HPDE6-E6E7 (cell line): ENCODE results near the gene NATD1.
"Not testable (repeated sequence)": the region's sequence is repeated elsewhere in the genome, so short reads cannot be mapped to it uniquely, and the experiment has no call there.

Experiments used
- DNase-seq: peaks from one replicate; pipeline ENCODE4 v3.0.0; 2011; ENCODE audit warnings: missing footprints; ENCODE audit errors: extremely low spot score

NATD1 gene

DNA sequence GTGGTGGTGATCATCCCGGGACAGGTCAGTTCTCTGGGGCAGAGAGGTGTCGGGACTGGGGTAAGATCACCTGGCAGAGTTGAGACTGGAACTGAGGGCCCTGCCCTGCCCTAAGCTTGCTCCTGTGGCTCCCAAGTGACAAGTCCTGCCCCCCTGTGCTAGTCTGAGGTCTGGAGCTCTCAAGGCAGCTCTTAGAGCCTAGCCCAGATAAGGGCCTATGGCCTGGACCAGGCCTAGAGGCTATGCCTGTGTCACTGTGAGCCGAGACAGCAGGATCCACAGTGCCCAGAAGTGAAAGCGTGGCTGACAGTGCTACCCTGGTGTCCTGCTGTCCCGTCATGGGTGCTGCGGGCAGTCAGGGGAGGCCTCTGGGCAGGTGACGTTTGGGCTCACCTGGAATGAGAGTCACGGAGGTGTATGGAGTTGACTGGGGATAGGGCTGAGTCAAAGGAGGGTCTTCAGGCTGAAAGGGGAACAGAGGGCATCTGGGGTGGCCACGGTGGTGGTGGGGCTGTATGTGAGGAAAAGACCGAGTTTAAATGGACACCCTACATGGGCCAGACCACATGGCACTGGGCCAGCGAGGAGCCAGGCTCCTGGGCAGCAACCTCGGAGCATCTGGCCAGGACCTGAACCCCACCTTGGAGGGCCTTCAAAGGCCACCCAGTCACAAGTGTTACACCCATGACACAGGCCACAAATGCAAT is 5.5 kb downstream of the NATD1 start:
- DNase-seq = no peak

DNA sequence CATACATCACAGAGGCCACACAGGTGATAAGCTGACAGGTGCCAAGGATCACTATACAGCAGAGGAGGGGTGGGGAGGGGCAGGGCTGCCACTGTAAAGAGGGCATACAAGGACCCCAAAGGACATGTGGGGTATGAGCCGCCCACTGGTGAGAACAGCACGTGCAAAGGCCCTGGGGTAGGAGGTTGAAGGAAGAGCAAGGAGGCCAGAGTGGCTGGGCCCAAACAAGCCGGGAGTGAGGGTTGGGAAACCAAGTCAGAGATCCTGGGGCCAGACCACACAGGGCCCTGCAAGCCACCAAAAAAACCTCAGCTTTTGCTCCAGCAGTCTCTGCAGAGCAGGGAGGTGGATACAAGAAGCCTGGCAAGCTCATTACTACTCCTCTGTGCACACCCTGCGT is 6.5 kb downstream of the NATD1 start:
- no peak for DNase-seq

DNA sequence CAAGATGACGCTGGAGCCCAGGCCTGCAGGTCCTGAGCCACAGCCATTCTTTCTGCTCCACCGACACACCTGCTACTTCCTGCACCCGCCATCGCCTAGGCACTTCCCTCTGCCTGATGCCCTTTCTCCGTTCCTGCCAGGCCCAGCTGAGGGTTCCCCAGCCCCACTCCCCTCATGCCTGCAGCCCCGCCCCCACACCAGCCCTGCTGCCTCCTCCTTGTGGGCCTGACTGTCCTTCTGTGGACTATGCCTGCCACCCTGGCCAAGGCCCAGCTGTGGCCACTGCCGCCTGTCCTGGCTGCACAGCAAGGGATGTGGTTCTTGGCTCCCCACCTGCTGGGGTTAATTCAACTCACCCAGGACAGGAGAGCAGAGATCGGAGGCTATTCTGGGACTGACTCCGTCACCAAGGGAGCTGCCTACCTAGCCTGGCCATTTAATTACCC is 7.5 kb downstream of the NATD1 start:
- no peak for DNase-seq

DNA sequence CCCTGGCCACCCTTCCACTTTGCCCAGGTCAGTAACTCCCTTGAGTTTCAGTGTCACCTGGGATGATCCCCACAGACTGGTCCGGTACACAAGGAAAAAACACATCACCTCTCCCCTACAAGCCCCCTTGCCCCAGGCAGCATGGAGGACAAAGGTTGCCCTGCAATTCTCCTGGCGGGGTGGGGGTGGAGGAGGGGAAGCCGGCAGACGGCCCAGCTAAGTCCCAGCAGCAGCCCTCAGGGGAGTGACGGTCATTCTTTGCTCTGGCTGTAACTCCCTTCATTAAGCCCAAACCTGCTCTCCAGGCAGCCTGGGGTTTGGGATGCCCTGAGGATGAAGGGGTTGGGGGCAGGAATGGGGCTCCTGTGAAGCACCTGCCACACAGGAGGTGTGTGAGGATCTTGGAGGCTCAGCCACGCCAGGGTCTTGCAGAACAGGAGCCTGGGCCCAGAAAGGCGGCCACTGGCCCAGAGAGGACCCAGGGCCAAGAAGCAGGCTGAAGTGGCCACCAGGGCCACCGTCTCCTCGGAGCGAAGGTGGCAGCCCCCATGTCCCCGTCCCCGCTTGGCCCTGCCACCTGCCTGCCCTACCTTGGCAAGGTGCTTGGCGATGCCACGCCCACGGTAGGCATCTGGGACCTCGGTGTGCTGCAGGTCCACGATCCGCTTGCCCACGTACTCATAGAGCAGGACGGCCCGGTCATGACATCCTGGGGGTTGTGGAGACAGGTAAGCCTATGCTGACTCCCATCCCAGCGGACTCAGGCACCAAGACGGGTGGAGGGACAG is 9.5 kb downstream of the NATD1 start:
- DNase-seq = no peak

DNA sequence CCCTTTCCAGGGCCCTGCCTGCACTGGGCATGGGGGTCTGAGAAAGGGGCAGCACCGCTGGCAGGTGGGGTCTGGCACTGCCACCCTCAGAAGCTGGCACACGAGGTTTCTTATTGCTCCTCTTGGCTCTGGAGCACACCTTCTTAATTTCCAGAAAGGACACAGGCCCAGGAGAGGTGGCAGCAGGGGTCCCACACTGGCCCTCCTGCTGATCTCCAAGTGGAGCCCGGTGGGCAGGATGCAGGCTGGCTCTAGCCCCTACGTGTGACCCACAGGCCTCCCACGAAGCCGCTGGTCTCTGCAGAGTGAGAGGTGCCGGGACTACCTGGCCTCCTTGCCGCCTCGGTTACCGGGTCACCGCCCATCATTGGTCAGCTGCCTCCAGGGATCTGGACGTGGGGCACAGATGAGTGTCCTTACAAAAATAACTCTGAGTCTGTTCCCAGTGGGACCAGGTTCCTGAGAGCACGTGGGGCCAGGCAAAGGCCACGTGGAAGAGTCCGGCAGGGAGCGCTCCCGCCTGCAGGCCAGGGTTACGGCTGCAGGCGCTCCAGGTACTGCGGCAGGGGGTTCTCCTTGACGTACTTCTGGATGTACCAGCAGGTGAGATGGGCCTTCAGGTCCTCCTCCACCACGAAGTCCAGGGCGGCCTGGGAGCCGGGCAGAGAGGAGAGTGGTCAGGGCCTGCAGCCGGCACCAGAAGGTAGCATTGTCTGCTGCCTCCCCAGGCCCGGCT is 10.3 kb downstream of the NATD1 start:
- no peak for DNase-seq

DNA sequence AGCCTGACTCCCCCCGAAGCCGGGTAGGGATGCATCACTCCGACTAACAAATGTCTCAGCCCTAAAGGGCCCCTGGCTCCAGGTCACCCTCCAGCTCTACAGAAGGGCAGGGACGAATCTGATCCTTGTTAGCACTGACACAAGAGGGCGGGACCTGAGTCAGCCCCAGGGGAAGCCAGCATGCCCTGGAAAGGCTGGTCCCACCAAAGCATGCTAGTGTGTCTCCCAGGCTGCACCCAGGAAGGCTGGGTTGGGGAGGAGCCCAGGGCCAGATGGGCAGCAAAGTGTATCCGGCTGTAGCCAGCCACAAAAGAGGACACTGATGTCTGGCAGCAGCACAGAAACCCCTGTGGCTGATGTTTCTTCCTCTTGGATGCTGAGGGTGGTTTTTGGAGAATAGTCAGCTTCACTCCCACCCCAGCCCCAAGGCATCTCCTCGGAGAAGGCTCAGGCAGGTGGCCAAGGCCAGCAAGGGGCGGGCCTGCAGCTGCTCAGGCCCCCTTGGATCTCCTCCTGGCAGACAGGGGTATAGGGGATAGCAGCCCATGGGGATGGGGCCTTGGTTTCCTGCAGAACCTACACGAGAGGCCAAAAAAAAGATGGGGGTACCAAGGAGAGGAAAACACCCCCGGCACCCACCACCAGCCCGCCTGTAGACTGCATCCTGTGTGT is 11.0 kb downstream of the NATD1 start:
- no peak for DNase-seq

DNA sequence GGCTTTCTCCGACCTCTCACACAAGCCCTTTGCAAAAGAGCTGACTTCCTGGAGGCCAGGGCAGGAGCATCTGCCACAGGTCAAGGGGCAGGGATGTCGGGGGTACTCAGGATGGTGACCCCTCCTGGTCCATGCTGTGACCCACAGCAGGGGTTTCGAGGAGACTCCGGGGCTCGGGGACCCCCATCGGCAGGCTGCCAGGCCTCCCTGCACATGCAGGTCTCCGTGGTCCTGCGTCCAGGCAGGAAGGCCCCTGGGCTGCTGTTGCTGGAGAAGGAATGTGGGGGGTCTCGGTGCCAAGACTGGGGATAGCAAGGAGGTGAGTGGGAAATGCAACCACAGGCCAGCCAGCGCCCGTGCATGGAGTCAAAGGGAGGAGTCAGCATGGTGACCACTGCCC is 11.6 kb downstream of the NATD1 start:
- no peak for DNase-seq

DNA sequence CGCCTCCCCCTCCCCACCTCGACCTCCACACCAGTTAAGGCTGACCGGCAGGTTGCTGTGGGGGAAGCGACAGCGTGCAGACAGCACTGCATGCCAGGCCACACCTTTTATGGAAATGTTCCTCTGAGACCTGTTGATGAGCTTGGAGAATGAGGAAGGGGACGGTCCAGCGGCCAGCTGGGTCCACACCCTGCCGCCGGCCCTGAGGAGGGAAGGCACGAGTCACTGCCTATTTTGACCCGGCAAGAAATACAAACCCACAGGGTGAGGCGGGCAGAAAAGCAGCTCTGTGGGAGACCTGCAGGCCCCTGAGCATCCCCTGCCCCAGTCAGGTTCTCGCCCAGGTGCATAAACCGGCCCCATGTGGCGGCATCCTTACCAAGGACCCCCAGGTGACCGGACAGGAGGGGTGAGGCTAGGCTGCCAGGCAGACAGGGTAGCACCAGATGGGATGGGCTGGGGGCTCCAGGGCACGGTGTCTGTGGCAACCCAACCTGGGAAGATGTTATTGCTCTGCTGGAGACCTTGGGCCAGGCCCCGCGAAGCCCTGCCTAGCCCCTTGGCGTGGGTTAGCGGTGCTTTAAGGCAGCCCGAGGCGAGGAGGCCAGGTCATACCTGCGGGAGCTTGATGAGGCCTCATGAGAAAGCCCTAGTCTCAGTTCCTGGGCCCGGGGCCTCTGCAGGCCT is 12.7 kb downstream of the NATD1 start:
- no peak for DNase-seq

DNA sequence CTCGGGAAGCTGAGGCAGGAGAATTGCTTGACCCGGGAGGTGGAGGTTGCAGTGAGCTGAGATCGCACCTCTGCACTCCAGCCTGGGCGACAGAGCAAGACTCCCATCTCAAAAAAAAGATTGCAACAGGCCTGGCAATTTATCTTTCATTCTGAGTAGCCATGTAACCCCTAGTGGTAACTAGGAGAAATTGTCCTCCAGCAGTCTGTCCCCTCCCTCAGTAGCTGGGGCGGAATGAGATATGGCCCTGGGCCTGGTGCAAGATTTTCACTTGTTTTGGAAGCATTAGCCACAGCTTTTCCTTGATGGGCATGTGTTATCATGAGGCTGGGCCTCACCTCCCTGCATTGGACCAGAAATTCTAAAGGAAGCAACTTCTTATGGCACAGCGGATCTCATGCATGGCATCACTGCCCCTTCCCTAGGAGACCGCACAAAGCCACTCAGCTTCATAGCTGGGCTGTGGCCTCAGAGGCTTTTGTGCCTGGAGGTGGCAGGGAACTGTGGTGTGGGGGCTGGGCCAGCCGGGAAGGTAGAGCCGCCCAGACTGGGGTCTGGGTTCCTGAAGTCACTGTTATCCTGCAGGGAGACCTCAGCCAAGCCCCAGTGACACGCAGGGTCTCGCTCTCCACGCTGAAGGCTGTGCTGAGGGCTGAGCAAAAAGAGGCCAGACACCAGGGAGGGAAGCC is 13.4 kb downstream of the NATD1 start:
- no peak for DNase-seq

DNA sequence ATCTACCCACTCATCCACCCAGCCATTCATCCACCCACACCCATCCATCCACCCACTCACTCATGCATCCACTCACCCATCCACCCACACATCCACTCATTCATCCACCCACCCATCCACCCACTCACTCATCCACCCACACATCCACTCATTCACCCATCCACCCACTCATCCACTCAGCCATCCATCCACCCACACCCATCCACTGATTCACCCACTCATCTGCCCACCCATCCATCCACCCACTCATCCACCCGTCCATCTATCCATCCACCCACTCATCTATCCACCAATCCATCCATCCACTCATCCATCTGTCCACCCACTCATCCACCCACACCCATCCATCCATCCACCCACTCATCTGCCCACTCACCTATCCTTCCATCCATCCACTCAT is 17.3 kb downstream of the NATD1 start:
- DNase-seq = no peak

DNA sequence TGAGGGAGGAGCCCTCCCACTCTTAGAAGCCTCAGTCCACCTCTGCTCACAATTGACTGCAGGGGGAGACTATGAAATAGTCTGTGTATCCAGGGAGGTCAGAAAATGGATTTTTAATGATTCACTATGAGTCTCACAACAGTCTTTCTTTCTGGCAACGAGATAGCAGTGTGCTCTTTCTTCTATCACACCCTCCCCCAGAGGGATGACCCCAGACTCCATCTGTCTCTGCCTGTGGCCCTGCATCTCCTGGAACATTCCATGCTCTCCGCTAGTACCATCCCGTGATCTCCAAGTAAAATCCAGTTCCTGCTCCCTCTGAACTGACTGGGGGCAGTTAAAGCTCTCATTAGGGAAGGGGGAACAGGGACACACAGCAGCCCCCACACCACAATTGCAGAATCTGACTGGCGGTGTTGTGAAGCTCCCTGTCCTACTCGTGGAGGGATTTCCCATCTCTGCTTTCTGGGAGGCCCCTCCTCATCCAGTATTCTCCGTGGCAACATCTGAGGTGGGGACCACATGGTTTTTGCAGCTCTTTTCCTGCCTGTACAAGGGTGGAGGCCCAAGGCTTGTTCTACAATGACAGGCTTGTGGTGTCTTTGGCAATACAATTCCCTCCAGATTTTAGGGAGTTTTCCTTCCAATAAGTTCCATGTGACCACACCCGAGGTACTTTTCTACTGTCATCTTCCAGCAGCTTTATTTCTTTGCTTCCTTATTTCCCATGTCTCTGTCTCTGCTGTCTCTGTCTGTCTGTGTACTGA is 19.4 kb downstream of the NATD1 start:
- no peak for DNase-seq

DNA sequence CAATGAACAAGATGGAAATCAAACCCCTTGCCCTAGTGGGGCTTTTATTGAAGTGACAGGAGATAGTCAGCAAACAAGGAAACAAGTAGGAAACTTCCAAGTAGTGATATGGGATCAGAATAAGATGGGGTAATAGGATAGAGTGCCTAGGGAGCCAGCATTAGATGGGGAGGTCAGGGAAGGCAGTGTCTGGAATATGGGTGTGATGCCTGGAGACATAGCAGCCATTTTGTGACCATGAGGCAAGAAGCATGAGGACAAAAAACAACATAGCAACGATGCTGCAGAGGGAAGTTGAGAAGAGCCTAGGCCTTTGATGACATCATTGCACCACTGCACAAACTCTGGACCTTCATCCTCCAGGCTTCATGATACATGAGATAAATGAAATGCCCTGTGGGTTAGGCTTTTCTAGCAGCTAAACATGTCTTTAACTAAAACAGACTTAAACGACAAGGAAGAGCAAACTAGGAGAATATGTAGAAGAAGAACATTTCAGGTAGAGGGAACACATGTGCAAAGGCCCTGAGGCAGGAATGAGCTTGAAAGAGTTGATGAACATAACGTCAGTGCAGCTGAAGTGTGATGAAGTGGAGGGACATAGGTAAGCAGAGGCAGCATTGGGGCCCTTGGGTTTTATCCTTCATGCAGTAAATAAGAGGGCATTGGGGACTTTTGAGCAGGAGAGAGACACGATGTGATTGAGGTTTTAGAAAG is 21.0 kb downstream of the NATD1 start:
- DNase-seq = no peak

DNA sequence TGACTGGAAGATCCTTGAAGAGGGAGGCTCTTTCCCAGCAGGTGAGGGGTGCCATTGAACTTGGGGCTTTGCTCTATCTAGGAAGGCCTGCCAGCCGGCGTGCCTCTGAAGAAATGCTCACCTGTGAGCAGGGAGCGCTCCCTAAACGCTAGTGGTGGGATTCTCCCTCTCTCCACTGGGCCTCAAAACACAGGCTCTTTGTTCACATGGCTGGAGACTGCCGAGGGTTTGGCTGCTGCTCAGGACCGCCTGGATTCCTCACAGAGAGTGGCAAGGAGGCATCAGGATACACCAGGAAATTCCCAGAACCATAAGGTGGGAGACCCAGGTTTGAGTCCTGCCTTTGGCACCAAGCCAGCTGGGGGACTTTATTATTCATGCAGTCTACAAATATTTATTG is 21.7 kb downstream of the NATD1 start:
- DNase-seq = no peak

DNA sequence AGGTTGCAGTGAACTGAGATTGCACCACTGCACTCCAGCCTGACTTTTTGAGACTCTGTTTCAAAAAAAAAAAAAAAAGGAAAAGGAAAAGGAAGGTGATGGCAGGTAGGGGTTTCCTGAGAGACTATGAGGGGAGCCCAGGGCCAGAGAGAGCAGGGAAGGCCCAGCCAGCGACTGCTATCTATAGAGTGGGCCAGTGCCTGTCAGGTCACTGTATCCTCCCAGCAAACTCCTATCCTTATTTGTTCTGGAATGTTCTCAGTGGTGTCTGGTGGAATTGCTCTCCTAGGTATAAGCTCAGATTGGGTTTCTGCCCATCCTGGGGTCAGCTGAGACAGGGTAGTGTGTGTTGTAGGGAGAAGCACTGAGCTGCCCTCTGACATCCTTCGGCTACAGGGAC is 24.4 kb downstream of the NATD1 start:
- no peak for DNase-seq

DNA sequence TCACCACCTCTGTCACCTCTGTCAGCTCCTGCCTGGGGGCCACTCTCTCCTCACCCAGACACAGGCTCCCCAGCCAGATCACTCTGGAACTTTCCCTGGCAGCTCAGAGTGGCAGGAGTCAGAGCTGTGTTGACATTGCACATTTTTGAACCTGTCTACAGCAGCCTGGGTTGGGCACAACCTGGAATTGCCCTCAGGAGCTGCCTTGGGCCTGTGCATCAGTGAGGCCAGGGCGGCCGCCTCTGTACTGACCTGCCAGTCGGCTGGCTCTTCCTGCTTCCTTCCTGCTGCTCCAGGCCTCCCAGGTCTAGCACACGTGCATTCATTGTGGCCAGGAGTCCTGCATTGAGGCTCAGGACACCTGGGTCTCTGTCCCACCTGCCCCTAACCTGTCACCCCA is 25.1 kb downstream of the NATD1 start:
- no peak for DNase-seq

DNA sequence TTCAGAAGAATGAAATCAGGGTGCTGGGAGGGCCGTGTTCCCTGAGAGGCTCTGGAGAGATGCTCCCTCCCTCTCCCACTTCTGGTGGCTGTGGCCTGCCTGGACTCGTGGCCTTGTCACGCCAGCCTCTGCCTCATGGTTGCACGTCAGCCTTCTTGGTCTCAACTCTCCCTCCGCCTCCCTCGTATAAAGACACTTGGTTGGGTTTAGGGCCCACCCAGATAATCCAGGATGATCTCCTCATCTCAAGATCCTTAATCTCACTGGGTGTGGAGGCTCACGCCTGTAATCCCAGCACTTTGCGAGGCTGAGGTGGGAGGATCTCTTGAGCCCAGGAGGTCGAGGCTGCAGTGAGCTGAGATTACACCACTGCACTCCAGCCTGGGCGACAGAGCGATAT is 25.9 kb downstream of the NATD1 start:
- not testable (repeated sequence) for DNase-seq

DNA sequence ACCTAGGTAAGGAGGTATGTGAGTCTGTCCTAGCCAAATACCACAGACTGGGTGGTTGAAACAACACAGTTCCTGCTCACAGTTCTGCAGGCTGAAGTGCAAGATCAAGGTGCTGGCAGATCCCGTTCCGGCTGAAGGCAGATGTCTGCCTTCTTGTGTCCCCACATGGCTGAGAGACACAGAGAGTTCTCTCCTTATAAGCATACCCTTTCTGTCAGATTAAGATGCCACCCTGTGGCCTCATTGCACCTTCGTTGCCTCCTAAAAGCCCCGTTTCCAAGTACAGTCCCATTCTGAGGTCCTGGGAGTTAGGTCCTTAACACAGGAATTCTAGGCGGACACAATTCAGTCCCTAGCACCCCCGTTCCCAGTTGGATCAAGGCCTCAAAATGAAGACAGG is 30.1 kb downstream of the NATD1 start:
- DNase-seq = no peak

DNA sequence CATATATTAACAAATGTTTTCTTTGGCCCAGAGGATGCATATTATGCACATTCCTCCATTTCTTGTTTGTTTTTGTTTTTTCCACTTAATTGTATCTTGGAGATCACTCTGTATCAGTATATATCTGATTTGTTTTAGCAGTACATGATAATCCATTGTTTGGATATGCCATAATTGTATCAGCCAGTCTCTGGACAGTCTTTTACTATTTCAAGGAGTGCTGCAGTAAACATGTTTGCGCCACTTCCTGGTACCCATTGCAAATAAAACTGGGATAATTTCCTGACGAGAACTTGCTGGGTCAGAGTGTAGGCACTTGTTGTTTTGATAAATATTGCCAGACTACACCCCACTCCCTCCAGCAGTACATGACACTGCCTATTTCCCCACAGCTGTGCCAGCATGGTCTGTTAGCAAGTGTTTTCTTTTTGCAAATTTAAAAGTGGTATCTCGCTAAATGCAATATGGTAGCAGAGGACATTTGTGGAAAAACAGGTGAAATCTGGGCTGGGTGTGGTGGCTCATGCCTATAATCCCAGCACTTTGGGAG is 34.3 kb downstream of the NATD1 start:
- DNase-seq = no peak

DNA sequence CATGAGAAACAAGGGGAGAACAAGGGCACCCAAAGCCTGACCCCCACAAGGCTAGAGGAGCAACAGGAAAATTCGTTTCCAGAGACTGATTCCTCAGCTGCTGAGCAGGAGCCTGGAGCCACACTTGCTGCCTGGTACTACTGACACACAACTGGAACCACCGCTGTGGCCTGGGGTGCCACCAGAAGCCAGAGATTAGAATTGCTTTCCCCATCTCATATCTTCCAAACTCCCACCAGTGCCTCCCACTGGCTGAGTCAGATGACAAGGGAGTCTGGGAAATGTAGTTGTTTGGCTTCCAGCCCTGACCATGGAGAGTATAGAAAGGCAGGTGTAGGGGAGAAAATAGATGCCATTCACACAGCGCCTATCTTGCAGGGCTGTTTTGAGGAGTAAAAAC is 35.1 kb downstream of the NATD1 start:
- DNase-seq = no peak
